Measurements from ENCODE around the gene PPFIBP2. TPM values are rescaled to one million over a fixed set of nuclear protein-coding genes. Genes with fewer than 3 reads are reported as not detected.

The PPFIBP2 gene
- total RNA-seq, 1 experiment from 2014 or later: 21.5 TPM

GRCh38 chr11:7545611-7546010 lies 31.8 kb downstream of the PPFIBP2 start:
- Histone ChIP-seq H3K36me3 (ENCODE audit: control insufficient read depth, insufficient read depth, low read length) (no peaks in the 10 kb centered on the region), H3K4me1 (ENCODE audit: control insufficient read depth, insufficient read depth, low read length) (peaks cover 4% of the 10 kb centered on the region; the same call in 1 of the 2 replicates), H3K4me3 (ENCODE audit: low read depth in 2 of 2, low read length in 2 of 2) (no peak overlapping the region), H3K9me3 (ENCODE audit: control insufficient read depth, insufficient read depth, low read depth, low read length) (no peaks in the 10 kb centered on the region), H3K27me3 (ENCODE audit: control insufficient read depth, insufficient read depth, low read length) (no peaks in the 10 kb centered on the region), H3K27ac (ENCODE audit: low read length) (no peak overlapping the region)
- POLR2A ChIA-PET: no interaction called here
- no TSS peak for BruUV-seq (replicated peaks)
- no peak for TF ChIP-seq REST (IDR thresholded peaks at IDR 0.05; ENCODE audit: insufficient read depth in 1 of 2, low read depth in 2 of 2, low read length in 1 of 2)
- no peak for TF ChIP-seq POLR2AphosphoS5 (IDR thresholded peaks at IDR 0.05; ENCODE audit: low read depth, low read length)
- no peak for TF ChIP-seq TCF7L2 (IDR thresholded peaks at IDR 0.05; ENCODE audit: low read depth, low read length)
- no peak for TF ChIP-seq SIN3A (IDR thresholded peaks at IDR 0.05; ENCODE audit: borderline replicate concordance, insufficient read depth, low read depth, low read length)
- TF ChIP-seq, protein P1, sequence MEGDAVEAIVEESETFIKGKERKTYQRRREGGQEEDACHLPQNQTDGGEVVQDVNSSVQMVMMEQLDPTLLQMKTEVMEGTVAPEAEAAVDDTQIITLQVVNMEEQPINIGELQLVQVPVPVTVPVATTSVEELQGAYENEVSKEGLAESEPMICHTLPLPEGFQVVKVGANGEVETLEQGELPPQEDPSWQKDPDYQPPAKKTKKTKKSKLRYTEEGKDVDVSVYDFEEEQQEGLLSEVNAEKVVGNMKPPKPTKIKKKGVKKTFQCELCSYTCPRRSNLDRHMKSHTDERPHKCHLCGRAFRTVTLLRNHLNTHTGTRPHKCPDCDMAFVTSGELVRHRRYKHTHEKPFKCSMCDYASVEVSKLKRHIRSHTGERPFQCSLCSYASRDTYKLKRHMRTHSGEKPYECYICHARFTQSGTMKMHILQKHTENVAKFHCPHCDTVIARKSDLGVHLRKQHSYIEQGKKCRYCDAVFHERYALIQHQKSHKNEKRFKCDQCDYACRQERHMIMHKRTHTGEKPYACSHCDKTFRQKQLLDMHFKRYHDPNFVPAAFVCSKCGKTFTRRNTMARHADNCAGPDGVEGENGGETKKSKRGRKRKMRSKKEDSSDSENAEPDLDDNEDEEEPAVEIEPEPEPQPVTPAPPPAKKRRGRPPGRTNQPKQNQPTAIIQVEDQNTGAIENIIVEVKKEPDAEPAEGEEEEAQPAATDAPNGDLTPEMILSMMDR (IDR thresholded peaks at IDR 0.05): no peak
- intact Hi-C loops (cut with micrococcal nuclease; ENCODE audit: unreplicated experiment): no loop called here
- CTCF ChIA-PET: no interaction called here
- DNase-seq (ENCODE audit: low read depth, low spot score): no peak
- in situ Hi-C loops (cut with HindIII; ENCODE audit: low pct_unique_long_range_greater_than_20kb, low sequenced_read_pairs): no loop called here
- no peak for ATAC-seq

DNA sequence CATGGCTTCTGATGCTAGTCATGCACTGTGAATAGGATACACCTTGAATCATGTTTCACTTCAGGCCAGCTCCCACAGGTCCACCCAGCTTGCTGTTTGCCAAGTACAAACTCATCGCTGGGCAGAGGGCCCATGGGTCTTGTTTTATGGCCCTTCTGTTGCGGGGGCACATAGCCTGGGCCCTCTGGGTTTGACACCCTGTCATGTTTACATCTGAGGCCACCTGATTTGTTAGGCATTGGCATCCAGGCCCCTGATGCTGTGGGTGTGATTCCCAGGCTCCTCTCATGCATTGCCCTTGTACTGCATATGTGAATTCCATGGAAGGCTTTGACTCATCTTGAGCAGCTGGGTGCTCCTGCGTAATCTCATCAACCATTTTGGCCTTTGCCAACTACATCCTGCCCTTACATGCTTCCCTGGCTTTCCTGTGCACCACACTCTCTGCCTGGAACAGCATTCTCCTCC lies 32.6 kb downstream of the PPFIBP2 start:
- POLR2A ChIA-PET: no interaction called here
- intact Hi-C loops (cut with micrococcal nuclease; ENCODE audit: unreplicated experiment): no loop called here
- TF ChIP-seq POLR2AphosphoS5 (IDR thresholded peaks at IDR 0.05; ENCODE audit: low read depth, low read length) (no peak), TCF7L2 (IDR thresholded peaks at IDR 0.05; ENCODE audit: low read depth, low read length) (no peak), SIN3A (IDR thresholded peaks at IDR 0.05; ENCODE audit: borderline replicate concordance, insufficient read depth, low read depth, low read length) (no peak), REST (IDR thresholded peaks at IDR 0.05; ENCODE audit: insufficient read depth in 1 of 2, low read depth in 2 of 2, low read length in 1 of 2) (no peak)
- TF ChIP-seq, protein P1 (IDR thresholded peaks at IDR 0.05): no peak
- H3K9me3 ChIP-seq (ENCODE audit: control insufficient read depth, insufficient read depth, low read depth, low read length): no peaks in the 10 kb centered on the region
- CTCF ChIA-PET: no interaction called here
- in situ Hi-C loops (cut with HindIII; ENCODE audit: low pct_unique_long_range_greater_than_20kb, low sequenced_read_pairs): no loop called here
- H3K4me1 ChIP-seq (ENCODE audit: control insufficient read depth, insufficient read depth, low read length): peaks cover 4% of the 10 kb centered on the region; the same call in 1 of the 2 replicates
- no peaks in the 10 kb centered on the region for H3K36me3 ChIP-seq (ENCODE audit: control insufficient read depth, insufficient read depth, low read length)
- ATAC-seq (no peak), DNase-seq (ENCODE audit: low read depth, low spot score) (no peak)
- no peak overlapping the region for H3K4me3 ChIP-seq (ENCODE audit: low read depth in 2 of 2, low read length in 2 of 2)
- no peak overlapping the region for H3K27ac ChIP-seq (ENCODE audit: low read length)
- H3K27me3 ChIP-seq (ENCODE audit: control insufficient read depth, insufficient read depth, low read length): no peaks in the 10 kb centered on the region
- no TSS peak for BruUV-seq (replicated peaks)
